ENCODE measurements around the gene MRNIP.

MRNIP gene

GRCh38 chr5:179800071-179800695, 58.4 kb downstream of the MRNIP start:
- no peak for DNase-seq (ENCODE audit: low read depth)
- no peak overlapping the region for H3K4me3 ChIP-seq (ENCODE audit: control insufficient read depth, low read depth, low read length)
- TF ChIP-seq, protein P1, sequence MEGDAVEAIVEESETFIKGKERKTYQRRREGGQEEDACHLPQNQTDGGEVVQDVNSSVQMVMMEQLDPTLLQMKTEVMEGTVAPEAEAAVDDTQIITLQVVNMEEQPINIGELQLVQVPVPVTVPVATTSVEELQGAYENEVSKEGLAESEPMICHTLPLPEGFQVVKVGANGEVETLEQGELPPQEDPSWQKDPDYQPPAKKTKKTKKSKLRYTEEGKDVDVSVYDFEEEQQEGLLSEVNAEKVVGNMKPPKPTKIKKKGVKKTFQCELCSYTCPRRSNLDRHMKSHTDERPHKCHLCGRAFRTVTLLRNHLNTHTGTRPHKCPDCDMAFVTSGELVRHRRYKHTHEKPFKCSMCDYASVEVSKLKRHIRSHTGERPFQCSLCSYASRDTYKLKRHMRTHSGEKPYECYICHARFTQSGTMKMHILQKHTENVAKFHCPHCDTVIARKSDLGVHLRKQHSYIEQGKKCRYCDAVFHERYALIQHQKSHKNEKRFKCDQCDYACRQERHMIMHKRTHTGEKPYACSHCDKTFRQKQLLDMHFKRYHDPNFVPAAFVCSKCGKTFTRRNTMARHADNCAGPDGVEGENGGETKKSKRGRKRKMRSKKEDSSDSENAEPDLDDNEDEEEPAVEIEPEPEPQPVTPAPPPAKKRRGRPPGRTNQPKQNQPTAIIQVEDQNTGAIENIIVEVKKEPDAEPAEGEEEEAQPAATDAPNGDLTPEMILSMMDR (IDR thresholded peaks at IDR 0.05; ENCODE audit: control insufficient read depth, insufficient read depth, low read depth, low read length, missing control alignments) = no peak

DNA sequence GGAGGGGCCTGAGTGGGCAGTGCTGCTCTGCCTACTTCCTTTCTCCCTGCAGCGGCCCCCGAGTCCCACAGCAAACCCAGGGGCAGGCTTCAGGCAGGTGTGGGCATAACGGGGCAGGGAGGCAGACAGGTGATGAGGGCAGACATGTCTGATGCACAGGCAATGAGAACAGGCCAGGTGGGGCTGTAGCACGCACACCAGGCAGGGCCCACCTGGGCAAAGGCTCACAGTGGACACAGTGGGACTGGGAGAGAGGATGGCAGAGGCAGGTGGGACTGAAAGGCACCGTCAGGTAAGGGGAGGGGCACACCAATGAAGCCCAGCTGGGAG, 59.0 kb downstream of the MRNIP start:
- H3K4me3 ChIP-seq (ENCODE audit: control insufficient read depth, low read depth, low read length) = no peak overlapping the region
- TF ChIP-seq, protein P1 (IDR thresholded peaks at IDR 0.05; ENCODE audit: control insufficient read depth, insufficient read depth, low read depth, low read length, missing control alignments) = no peak
- DNase-seq (ENCODE audit: low read depth) = no peak

DNA sequence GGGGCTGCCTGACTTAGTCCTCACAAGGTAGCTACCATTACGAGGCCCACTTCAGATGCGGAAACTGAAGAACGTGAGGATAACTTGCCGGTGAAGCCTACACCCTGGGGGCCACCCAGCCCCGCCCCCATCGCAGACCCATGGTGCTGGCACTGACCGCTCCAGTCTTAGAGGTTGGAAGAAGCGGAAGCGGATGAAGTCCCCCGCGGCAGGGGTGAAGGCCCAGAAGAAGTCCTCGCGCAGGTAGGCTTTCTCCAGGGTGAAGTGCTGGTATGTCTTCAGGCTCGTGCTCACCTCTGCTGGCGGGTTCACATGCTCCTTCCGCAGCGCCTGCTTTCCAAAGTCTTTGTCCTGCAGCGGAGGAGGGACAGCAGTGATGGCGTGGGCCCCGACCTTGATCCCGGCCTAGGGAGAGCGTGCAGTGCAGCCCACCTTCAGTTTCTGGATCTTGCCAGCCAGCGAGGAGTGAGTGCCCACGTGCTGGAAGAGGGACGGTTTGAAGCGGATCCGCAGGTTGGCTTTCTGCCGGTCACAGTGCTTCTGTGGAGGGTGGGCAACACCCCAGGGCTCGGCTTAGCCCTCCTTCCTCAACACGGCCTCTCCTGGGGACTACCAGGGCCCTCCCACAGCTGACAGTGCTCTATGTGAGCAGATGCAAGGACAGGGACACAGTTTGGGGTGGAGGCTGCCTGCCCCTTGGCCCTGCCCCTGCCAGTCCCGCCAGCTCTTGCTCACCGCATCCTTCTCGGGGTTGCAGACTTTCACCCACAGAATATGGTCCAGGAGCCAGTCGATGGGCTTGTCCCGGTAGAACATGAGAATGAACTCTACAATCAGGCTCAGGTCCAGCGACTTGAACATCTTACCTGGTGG, 59.6 kb downstream of the MRNIP start:
- TF ChIP-seq, protein P1 (IDR thresholded peaks at IDR 0.05; ENCODE audit: control insufficient read depth, insufficient read depth, low read depth, low read length, missing control alignments) = no peak
- H3K4me3 ChIP-seq (ENCODE audit: control insufficient read depth, low read depth, low read length) = no peak overlapping the region

GRCh38 chr5:179798144-179798770, 60.4 kb downstream of the MRNIP start:
- no peak for DNase-seq (ENCODE audit: low read depth)
- TF ChIP-seq, protein P1 (IDR thresholded peaks at IDR 0.05; ENCODE audit: control insufficient read depth, insufficient read depth, low read depth, low read length, missing control alignments) = no peak
- H3K4me3 ChIP-seq (ENCODE audit: control insufficient read depth, low read depth, low read length) = no peak overlapping the region

More for the DNA sequence above, 59.6 kb downstream of the MRNIP start:
- no peak for DNase-seq (ENCODE audit: low read depth)

DNA sequence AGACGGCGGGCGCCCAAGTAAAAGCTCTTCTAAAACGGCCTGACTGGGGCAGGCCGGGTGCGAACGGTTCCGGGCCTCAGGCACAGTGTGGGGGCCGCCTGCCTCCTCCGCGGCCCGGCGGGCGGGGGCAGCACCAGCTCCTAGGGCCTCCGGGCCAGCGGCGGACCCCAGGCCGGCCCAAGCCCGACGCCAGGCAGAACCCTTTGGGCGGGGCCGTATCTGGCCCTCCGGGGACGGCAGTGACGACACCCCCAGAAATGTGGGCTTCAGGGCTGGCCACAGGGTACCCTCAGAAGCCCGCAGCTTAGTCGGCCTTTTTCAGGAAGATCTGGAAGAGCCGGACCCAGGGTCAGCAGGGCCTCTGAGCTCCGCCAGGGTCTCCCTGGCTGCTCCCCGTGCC, 60.9 kb downstream of the MRNIP start:
- TF ChIP-seq, protein P1 (IDR thresholded peaks at IDR 0.05; ENCODE audit: control insufficient read depth, insufficient read depth, low read depth, low read length, missing control alignments) = no peak
- DNase-seq (ENCODE audit: low read depth) = no peak
- H3K4me3 ChIP-seq (ENCODE audit: control insufficient read depth, low read depth, low read length) = no peak overlapping the region

DNA sequence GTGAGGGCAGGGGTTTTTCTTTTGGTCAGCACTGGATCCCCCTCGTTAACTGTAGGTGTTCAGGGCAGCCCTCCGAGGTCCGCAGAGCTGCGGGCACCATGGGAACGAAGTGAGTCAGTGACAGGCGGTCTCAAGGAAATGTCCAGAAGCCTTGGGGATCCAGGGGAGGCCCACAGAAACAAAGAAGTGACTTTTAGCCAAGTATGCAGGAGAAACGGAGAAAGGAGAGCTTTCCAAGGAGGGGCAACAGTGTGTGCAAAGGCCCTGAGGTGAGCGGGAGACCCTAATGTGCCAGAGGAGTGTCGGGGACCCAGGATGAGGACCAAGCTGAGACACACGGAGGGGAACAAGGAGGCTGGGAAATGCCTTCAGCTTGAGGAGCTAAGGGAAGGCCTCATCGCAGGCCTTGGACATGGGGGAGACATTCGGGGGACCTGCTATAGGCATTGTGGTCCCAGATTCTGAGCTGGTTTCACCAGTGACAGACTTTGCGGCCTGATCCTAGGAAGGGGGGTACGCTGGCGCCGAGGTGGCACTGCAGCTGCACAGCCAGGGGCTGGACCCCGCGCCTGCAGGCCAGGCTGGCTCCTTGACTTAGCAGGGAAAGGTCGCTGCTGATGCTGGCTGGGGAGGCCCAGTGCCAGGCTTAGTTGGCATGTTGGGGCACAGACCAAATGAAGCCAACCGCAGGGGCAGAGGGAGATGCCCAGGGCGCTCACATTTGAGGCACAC, 61.6 kb downstream of the MRNIP start:
- TF ChIP-seq, protein P1 (IDR thresholded peaks at IDR 0.05; ENCODE audit: control insufficient read depth, insufficient read depth, low read depth, low read length, missing control alignments) = no peak
- H3K4me3 ChIP-seq (ENCODE audit: control insufficient read depth, low read depth, low read length) = peak overlapping the region; percentile 36
- DNase-seq (ENCODE audit: low read depth) = no peak

Measured in AG09309 (cell line).